GM19468 (cell line): Measurements from ENCODE around the gene BRD2.

Experiments used
- ATAC-seq: cut with Tn5 transposase; IDR thresholded peaks from one replicate; pipeline ENCODE4 v1.9.1; 2021; ENCODE audit warnings: mild to moderate bottlenecking, moderate library complexity, moderate number of reproducible peaks; ENCODE audit not compliant: unreplicated experiment; ENCODE audit errors: extremely low read depth

BRD2 gene

GRCh38 chr6:32983964-32984621, 15.7 kb downstream of the BRD2 start:
- no peak for ATAC-seq

- ATAC-seq = peak; percentile 59
Observed at GRCh38 chr6:32984622-32985389, 16.4 kb downstream of the BRD2 start.

DNA sequence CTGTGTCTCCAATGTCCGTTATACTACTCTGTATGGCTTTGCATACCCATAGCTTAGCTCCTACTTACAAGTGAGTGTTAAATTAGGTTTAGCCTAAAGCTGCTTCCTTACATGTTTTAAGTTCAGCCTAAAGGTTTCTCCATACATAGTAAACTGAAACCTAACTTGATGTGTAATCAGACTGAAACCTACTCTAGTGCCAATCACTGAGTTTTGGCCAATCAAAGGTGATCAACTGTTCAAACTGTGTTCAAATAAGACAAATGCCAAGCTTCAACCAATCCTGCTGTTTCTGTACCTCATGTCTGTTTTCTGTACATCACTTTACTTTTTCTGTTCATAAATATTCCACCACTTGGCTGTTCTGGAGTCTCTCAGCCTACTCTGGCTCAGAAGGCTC, 21.0 kb downstream of the BRD2 start:
- ATAC-seq = no peak

DNA sequence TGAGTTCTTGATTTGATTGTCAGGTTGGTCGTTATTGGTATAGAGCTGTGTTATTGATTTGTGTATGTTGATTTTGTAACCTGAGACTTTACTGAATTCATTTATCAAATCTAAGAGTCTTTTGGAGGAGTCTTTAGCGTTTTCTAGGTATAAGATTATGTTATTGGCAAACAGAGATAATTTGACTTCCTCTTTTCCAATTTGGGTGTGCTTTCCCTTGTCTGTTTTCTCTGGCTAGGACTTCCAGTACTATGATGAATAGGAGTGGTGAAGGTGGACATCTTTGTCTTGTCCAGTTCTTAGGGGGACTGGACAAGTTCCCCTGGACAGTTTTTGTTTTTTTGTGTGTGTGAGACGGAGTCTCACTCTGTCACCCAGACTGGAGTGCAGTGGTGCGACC, 23.6 kb downstream of the BRD2 start:
- ATAC-seq = no peak

GRCh38 chr6:32993363-32993973, 25.1 kb downstream of the BRD2 start:
- ATAC-seq = no peak

- ATAC-seq = no peak
Observed at GRCh38 chr6:32995448-32995847, 27.1 kb downstream of the BRD2 start.

- no peak for ATAC-seq
Observed at GRCh38 chr6:33000055-33000454, 31.7 kb downstream of the BRD2 start.

- no peak for ATAC-seq
Observed at GRCh38 chr6:33001685-33002084, 33.3 kb downstream of the BRD2 start.

DNA sequence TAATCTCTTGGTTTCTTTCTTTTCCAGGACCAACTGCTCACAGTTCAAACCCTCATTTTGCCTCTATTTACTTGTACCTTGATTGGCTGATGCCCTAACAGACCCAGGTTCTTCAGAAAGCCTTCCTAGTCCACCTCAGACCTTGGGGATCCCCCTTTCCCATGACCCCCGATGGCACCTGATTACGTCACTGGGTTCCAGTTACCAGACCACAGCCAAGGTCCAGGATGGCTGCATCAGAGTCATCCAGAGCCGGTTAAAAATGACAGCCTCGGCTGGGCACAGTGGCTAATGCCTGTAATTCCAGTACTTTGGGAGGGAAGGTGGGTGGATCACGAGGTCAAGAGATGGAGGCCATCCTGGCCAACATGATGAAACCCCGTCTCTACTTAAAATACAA, 36.5 kb downstream of the BRD2 start:
- no peak for ATAC-seq

GRCh38 chr6:33007831-33008400, 39.5 kb downstream of the BRD2 start:
- ATAC-seq = no peak

- no peak for ATAC-seq
Observed at GRCh38 chr6:33008944-33009861, 40.8 kb downstream of the BRD2 start, which contains the start of gene HLA-DOA. Gene HLA-DOA, minus strand, starts transcription at chr6:33009591.

GRCh38 chr6:33010356-33010755, 42.0 kb downstream of the BRD2 start:
- ATAC-seq = no peak

GRCh38 chr6:33013608-33014007, 45.2 kb downstream of the BRD2 start:
- ATAC-seq = no peak

DNA sequence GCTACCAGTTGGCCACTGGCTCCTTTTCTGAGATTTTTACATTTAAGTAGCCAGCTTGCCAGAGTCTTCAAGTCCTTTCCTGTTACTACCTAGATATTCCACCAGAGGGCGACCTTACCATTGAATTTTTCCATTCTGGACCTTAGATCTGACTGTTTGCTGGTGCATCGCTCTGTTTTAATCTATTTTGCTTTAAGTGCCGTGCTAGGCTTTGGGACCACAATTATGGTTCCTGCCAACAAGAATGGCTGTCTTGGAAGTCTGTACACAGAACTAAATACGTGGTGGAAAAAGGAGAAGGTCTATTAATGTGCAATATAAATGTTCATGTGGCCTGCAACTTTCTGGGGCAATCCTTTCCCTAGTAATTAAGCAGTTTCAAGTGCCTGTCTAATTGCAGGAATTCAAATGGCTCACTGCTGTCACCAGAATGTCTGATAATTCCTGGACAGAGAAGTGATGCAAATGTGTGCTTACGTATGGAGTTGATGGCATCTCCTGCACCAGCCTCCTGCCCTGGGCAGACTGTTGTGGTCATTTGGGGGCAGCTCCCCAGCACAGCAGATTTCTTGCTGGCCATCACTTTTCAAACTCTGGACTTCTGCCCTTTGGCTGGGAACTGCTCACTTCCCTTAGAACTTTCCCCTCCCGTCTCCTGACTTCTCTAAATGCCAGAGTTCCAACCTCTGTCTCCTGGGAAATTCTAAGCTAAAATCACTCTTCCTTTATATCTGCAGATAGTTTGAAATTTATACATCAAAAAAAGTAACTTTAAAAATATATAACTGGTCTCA, 46.6 kb downstream of the BRD2 start:
- no peak for ATAC-seq

DNA sequence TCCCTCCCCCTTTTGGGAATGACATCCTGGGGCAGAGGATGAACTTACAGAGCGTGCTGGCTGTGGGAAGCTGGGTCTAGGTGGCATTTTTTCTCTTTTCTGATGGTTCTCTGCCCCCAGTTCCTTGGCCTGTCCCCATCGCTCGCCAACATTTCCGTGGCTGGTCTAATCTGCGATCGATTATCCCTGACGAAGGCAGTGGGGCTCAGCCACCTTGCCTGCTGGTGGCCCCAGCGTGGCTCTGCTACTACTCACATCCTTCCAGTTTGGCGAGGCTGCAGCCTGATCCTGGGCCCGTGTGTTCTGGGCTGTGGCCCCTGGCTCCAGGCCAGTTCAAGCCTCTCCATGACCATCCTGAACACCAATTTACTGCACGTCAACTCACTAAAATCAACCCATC, 47.4 kb downstream of the BRD2 start:
- ATAC-seq = no peak

DNA sequence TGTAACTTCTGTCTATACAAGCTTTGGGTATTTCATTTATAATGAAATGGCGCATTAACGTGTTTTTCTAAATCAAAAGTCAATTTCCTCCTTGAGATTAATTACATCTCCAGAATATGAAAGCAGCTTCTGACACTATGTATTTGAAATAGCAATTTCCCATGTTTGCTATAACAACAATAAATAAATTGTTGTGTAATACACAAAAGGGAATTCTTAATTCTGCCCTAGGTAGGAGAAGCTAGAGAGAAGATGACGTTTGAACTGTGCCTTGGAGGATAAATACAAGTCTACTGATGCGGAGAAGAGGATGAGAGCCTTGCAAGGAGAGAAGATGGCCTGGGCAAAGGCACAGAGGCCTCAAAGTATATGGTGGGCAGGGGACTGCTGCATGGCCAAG, 48.6 kb downstream of the BRD2 start:
- no peak for ATAC-seq

DNA sequence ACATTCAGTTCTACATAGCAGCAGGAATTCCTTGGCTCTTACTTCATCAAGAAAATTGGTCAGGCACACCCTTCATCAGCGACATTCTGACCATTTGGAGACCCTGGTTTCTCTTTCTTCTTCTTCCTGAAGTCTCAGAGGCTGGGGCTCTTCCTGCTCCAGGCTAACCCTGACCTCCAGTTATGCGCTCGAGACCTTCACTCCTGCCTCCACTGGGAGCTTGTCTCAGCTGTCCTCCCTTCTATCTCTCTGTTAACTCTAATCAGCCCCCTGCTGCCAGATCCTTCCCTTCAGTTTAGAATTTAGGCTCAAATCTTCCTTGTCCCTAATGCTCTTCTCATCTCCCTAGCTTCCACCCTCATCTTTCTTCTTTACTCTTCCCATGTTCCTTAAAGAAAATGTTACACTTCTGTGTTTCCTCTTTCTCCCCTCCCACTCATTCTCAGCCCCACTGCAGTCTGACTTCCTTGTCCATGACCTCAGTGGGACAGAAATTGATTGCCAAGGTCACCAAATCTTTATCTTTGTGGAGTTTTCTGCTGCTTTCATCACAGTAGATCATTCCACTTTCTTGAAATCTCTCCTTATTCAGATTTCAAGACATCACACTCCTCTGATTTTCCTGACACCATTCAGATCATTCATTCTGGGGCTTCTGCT, 49.4 kb downstream of the BRD2 start:
- no peak for ATAC-seq

- no peak for ATAC-seq
Observed at GRCh38 chr6:33018418-33018817, 50.0 kb downstream of the BRD2 start.

- no peak for ATAC-seq
Observed at GRCh38 chr6:33018904-33019303, 50.5 kb downstream of the BRD2 start.
